ENCODE data around the gene ADAMTS3. TPM values are rescaled to one million over a fixed set of nuclear protein-coding genes. Genes with fewer than 3 reads are reported as not detected.

The ADAMTS3 gene
- total RNA-seq, 2 experiments from 2014 or later, result not detected

GRCh38 chr4:72318421-72319170 lies 250.4 kb downstream of the ADAMTS3 start:
- H3K4me1 ChIP-seq (ENCODE audit: insufficient read depth, low read length, poor library complexity, severe bottlenecking), result no peaks in the 10 kb centered on the region
- POLR2A ChIA-PET, result interaction anchor here (1.1 kb wide), 1 partner anchor 14 kb away, joined by 3 read pairs; no protein-coding TSS in a partner anchor
- CTCF ChIA-PET (ENCODE audit: unreplicated experiment), result no interaction called here
- no peak overlapping the region for H3K4me3 ChIP-seq (ENCODE audit: low read depth, low read length, poor library complexity, severe bottlenecking)
- intact Hi-C loops (cut with micrococcal nuclease; ENCODE audit: unreplicated experiment), result no loop called here
- no peak overlapping the region for H3K4me2 ChIP-seq (ENCODE audit: low read length)
- H3K36me3 ChIP-seq (ENCODE audit: insufficient read depth, low read length), result no peaks in the 10 kb centered on the region
- no peaks in the 10 kb centered on the region for H3K9me2 ChIP-seq (ENCODE audit: insufficient read depth, low read length)
- no peak for DNase-seq (ENCODE audit: low spot score)
- H3K79me2 ChIP-seq (ENCODE audit: insufficient read depth, low read depth, low read length), result no peaks in the 10 kb centered on the region
- TF ChIP-seq, protein P1, sequence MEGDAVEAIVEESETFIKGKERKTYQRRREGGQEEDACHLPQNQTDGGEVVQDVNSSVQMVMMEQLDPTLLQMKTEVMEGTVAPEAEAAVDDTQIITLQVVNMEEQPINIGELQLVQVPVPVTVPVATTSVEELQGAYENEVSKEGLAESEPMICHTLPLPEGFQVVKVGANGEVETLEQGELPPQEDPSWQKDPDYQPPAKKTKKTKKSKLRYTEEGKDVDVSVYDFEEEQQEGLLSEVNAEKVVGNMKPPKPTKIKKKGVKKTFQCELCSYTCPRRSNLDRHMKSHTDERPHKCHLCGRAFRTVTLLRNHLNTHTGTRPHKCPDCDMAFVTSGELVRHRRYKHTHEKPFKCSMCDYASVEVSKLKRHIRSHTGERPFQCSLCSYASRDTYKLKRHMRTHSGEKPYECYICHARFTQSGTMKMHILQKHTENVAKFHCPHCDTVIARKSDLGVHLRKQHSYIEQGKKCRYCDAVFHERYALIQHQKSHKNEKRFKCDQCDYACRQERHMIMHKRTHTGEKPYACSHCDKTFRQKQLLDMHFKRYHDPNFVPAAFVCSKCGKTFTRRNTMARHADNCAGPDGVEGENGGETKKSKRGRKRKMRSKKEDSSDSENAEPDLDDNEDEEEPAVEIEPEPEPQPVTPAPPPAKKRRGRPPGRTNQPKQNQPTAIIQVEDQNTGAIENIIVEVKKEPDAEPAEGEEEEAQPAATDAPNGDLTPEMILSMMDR (conservative IDR thresholded peaks at IDR 0.05; ENCODE audit: low read length), result no peak
- TF ChIP-seq EZH2phosphoT487 (IDR thresholded peaks at IDR 0.05; ENCODE audit: borderline replicate concordance, low read depth, low read length), result no peak
- no peak overlapping the region for H2AFZ ChIP-seq (ENCODE audit: low read length)
- no peaks in the 10 kb centered on the region for H3K9me3 ChIP-seq (ENCODE audit: low read length)
- no TSS peak for BruUV-seq (replicated peaks)
- H4K20me1 ChIP-seq (ENCODE audit: insufficient read depth, low read length), result no peaks in the 10 kb centered on the region
- no peak overlapping the region for H3K27ac ChIP-seq (ENCODE audit: low read depth, low read length, poor library complexity, severe bottlenecking)

GRCh38 chr4:72314869-72315268 lies 254.2 kb downstream of the ADAMTS3 start:
- no peak for DNase-seq (ENCODE audit: low spot score)
- H3K79me2 ChIP-seq (ENCODE audit: insufficient read depth, low read depth, low read length), result no peaks in the 10 kb centered on the region
- no peak overlapping the region for H3K27ac ChIP-seq (ENCODE audit: low read depth, low read length, poor library complexity, severe bottlenecking)
- intact Hi-C loops (cut with micrococcal nuclease; ENCODE audit: unreplicated experiment), result no loop called here
- no TSS peak for BruUV-seq (replicated peaks)
- H3K9me3 ChIP-seq (ENCODE audit: low read length), result no peaks in the 10 kb centered on the region
- ChIA-PET POLR2A (no interaction called here), CTCF (ENCODE audit: unreplicated experiment) (no interaction called here)
- no peak overlapping the region for H2AFZ ChIP-seq (ENCODE audit: low read length)
- H4K20me1 ChIP-seq (ENCODE audit: insufficient read depth, low read length), result no peaks in the 10 kb centered on the region
- H3K9me2 ChIP-seq (ENCODE audit: insufficient read depth, low read length), result no peaks in the 10 kb centered on the region
- no peaks in the 10 kb centered on the region for H3K36me3 ChIP-seq (ENCODE audit: insufficient read depth, low read length)
- H3K4me2 ChIP-seq (ENCODE audit: low read length), result no peak overlapping the region
- H3K4me3 ChIP-seq (ENCODE audit: low read depth, low read length, poor library complexity, severe bottlenecking), result no peak overlapping the region
- TF ChIP-seq, protein P1 (conservative IDR thresholded peaks at IDR 0.05; ENCODE audit: low read length), result no peak
- no peak for TF ChIP-seq EZH2phosphoT487 (IDR thresholded peaks at IDR 0.05; ENCODE audit: borderline replicate concordance, low read depth, low read length)
- no peaks in the 10 kb centered on the region for H3K4me1 ChIP-seq (ENCODE audit: insufficient read depth, low read length, poor library complexity, severe bottlenecking)

DNA sequence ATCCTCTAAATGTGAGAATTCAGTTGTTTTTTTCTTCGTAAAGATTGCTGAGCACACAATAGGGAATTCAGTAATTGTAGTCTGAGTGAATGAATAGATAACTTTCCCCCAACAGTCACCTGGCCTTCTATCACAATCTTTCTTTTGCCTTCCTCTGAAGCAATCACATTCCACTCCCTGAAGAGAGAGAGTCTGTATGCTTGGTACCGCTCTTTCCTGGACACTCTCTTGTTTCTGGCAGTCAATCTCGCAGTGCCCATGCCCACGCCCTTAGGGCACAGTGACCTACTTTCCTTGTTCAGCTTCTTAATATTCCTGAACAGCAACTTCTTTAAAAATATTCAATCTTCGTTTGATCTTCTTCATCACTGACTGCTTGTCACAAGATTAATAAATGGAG lies 255.9 kb downstream of the ADAMTS3 start:
- intact Hi-C loops (cut with micrococcal nuclease; ENCODE audit: unreplicated experiment), result no loop called here
- Histone ChIP-seq H3K36me3 (ENCODE audit: insufficient read depth, low read length) (no peaks in the 10 kb centered on the region), H3K9me3 (ENCODE audit: low read length) (no peaks in the 10 kb centered on the region), H3K4me3 (ENCODE audit: low read depth, low read length, poor library complexity, severe bottlenecking) (no peak overlapping the region), H2AFZ (ENCODE audit: low read length) (no peak overlapping the region), H3K79me2 (ENCODE audit: insufficient read depth, low read depth, low read length) (no peaks in the 10 kb centered on the region), H3K27ac (ENCODE audit: low read depth, low read length, poor library complexity, severe bottlenecking) (no peak overlapping the region), H4K20me1 (ENCODE audit: insufficient read depth, low read length) (no peaks in the 10 kb centered on the region), H3K9me2 (ENCODE audit: insufficient read depth, low read length) (no peaks in the 10 kb centered on the region), H3K4me2 (ENCODE audit: low read length) (no peak overlapping the region), H3K4me1 (ENCODE audit: insufficient read depth, low read length, poor library complexity, severe bottlenecking) (no peaks in the 10 kb centered on the region)
- no peak for DNase-seq (ENCODE audit: low spot score)
- ChIA-PET POLR2A (interaction anchor here (1.1 kb wide), 2 partner anchors 14 to 16 kb away, joined by 3 read pairs; no protein-coding TSS in a partner anchor), CTCF (ENCODE audit: unreplicated experiment) (no interaction called here)
- no TSS peak for BruUV-seq (replicated peaks)
- TF ChIP-seq EZH2phosphoT487 (IDR thresholded peaks at IDR 0.05; ENCODE audit: borderline replicate concordance, low read depth, low read length), result no peak
- TF ChIP-seq, protein P1 (conservative IDR thresholded peaks at IDR 0.05; ENCODE audit: low read length), result no peak

Measured in OCI-LY7 (cell line).